Body of pancreas (tissue), 4 donors: ENCODE data around the gene INSIG1.

Source experiments
- CTCF ChIP-seq, 7 experiments: fragments of 450-650 bp in 4 of 7; fragments of 200-600 bp in 3 of 7; sonication (generic) in 3 of 7; IDR thresholded peaks; one replicate each; pipeline ENCODE4 v1.5.1; 2016 to 2019; ENCODE audit warnings: antibody characterized with exemption in 7 of 7
- POLR2A ChIP-seq, 3 donors: fragments of 450-650 bp; IDR thresholded peaks; one replicate each; pipeline ENCODE4 v1.6.1; 2016; ENCODE audit warnings: antibody characterized with exemption in 3 of 3, mild to moderate bottlenecking in 2 of 3

GRCh38 chr7:155268211-155268610 is 29.5 kb upstream of the INSIG1 start:
- no peak for TF ChIP-seq CTCF (IDR thresholded peaks at IDR 0.05)
- TF ChIP-seq POLR2A (IDR thresholded peaks at IDR 0.05): no peak
